Brain microvascular endothelial cell (primary cell): ENCODE results near the gene ZNF277.

Experiments used
- DNase-seq: peaks from one replicate; pipeline ENCODE4 v3.0.0-alpha.2; 2020
- H3K27ac ChIP-seq: fragments of 250-450 bp; sonication (Bioruptor Pico); 2 replicates; pipeline ENCODE4 v1.5.1; 2020; ENCODE audit warnings: mild to moderate bottlenecking, moderate library complexity
- H3K27me3 ChIP-seq: fragments of 250-450 bp; sonication (Bioruptor Pico); replicated peaks from 2 replicates; pipeline ENCODE4 v1.5.1; 2020; ENCODE audit warnings: mild to moderate bottlenecking
- H3K36me3 ChIP-seq: fragments of 250-450 bp; sonication (Bioruptor Pico); replicated peaks from 2 replicates; pipeline ENCODE4 v1.5.1; 2020; ENCODE audit warnings: mild to moderate bottlenecking
- H3K4me3 ChIP-seq: 2 replicates; pipeline ENCODE4 v1.5.1; 2011; ENCODE audit warnings: low read depth, mild to moderate bottlenecking, control low read depth, low read length, moderate library complexity
- CTCF ChIP-seq: IDR thresholded peaks from 2 replicates; pipeline ENCODE4 v1.5.1; 2011; ENCODE audit warnings: low read depth, mild to moderate bottlenecking, moderate library complexity, low read length, control low read depth, inconsistent platforms; ENCODE audit errors: missing control alignments
- in situ Hi-C: cut with HindIII; loops from 2 replicates; pipeline ENCODE4 v1.10.0; 2017; ENCODE audit warnings: low sequenced_read_pairs, low pct_ligation_motif_present

ZNF277 gene

GRCh38 chr7:112215787-112216186, 9.3 kb downstream of the ZNF277 start:
- H3K36me3 ChIP-seq: no peaks in the 10 kb centered on the region
- H3K27me3 ChIP-seq: no peaks in the 10 kb centered on the region
- no peak overlapping the region for H3K4me3 ChIP-seq
- TF ChIP-seq CTCF: no peak
- DNase-seq: no peak
- in situ Hi-C loops: no loop called here
- H3K27ac ChIP-seq: no peak overlapping the region

GRCh38 chr7:112220877-112221434, 14.5 kb downstream of the ZNF277 start:
- no peak overlapping the region for H3K4me3 ChIP-seq
- H3K27me3 ChIP-seq: no peaks in the 10 kb centered on the region
- in situ Hi-C loops: no loop called here
- no peak for DNase-seq
- no peaks in the 10 kb centered on the region for H3K36me3 ChIP-seq
- no peak overlapping the region for H3K27ac ChIP-seq
- TF ChIP-seq CTCF: no peak

- no peak for DNase-seq
- no peaks in the 10 kb centered on the region for H3K27me3 ChIP-seq
- H3K27ac ChIP-seq: no peak overlapping the region
- H3K4me3 ChIP-seq: no peak overlapping the region
- H3K36me3 ChIP-seq: no peaks in the 10 kb centered on the region
- no peak for TF ChIP-seq CTCF
- in situ Hi-C loops: no loop called here
Observed at GRCh38 chr7:112223310-112223709, 16.8 kb downstream of the ZNF277 start.

DNA sequence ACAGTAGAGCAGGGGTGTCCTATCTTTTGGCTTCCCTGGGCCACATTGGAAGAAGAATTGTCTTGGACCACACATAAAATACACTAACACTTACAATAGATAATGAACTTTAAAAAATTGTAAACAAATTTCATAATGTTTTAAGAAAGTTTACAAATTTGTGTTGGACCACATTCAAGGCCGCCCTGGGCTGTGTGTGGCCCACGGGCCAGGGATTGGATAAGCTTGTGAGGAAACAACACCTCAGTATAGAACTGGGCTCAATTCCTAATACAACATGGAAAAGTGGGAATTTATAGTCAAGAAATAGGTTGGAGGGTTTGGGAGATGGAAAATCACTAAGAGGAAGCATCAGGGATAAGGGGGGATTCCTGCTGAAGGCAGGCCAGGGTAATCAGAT, 17.7 kb downstream of the ZNF277 start:
- no peaks in the 10 kb centered on the region for H3K36me3 ChIP-seq
- no peak overlapping the region for H3K27ac ChIP-seq
- in situ Hi-C loops: no loop called here
- H3K27me3 ChIP-seq: no peaks in the 10 kb centered on the region
- no peak for TF ChIP-seq CTCF
- H3K4me3 ChIP-seq: no peak overlapping the region
- no peak for DNase-seq

DNA sequence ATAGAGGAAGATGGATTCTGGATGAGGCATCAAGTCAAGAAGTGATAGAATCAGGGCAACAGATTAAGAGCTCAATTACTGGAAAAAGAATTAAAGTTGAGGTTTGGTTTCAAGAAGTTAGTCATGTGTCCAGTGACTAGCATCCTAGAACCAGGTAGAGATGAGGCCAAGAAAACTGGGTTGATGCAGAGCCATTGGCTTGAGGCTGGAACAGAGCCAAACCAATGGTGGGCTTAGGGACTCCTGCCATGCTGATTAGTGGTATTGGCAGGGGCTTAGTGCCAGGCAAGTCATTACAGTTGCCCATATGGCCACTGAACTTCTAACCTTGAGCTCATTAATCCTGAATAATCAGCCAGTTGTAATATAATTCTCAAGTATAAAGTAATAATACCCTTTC, 18.5 kb downstream of the ZNF277 start:
- in situ Hi-C loops: no loop called here
- Histone ChIP-seq H3K27me3 (no peaks in the 10 kb centered on the region), H3K4me3 (no peak overlapping the region), H3K36me3 (no peaks in the 10 kb centered on the region), H3K27ac (no peak overlapping the region)
- TF ChIP-seq CTCF: no peak
- no peak for DNase-seq

DNA sequence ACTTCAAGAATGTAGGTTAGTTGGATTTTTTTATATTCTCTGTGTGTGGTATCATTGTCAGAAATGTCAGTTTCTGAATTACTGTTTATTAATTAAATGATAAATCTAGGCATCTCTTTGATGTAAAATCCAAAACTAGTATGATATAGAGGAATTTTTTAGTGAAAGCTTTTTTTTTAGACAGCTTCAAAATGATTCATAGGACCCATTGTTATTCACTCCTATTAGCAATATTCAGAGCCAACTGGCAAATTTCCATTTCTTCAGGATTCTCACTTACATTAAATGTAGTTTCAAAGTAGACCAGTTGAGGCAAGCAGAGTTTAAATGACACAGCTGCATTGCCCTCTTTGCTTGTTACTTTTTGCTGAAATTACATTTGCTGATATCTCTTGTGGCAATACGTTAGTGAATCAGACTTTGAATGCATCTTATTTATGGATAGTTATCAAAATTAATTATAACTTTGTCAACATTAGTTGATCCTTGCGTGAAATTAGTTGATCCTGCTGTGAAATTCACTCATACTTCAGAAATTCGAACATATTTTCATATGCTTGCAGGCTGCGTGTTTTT, 20.3 kb downstream of the ZNF277 start:
- H3K27ac ChIP-seq: no peak overlapping the region
- TF ChIP-seq CTCF: no peak
- no peaks in the 10 kb centered on the region for H3K27me3 ChIP-seq
- H3K36me3 ChIP-seq: no peaks in the 10 kb centered on the region
- no peak for DNase-seq
- in situ Hi-C loops: no loop called here
- no peak overlapping the region for H3K4me3 ChIP-seq
